Thyroid gland (tissue), 4 donors: Measurements from ENCODE around the gene CDKN1B. TPM values are rescaled to one million over a fixed set of nuclear protein-coding genes. Genes with fewer than 3 reads are reported as not detected.

ENCODE experiments used
- DNase-seq, 2 donors: peaks; one replicate each; pipeline ENCODE4 v3.0.0-alpha.2; 2019
- H3K27ac ChIP-seq, 3 donors: fragments of 200-600 bp; sonication (generic); 1 replicate in 2 of 3; 2 replicates in 1 of 3; pipeline ENCODE4 v1.5.1; 2016 to 2019; ENCODE audit warnings: mild to moderate bottlenecking in 1 of 3, moderate library complexity in 1 of 3
- H3K27me3 ChIP-seq: fragments of 200-600 bp; sonication (generic); one replicate; pipeline ENCODE4 v1.5.1; 2019
- H3K36me3 ChIP-seq, 2 donors: fragments of 200-600 bp; sonication (generic); one replicate each; pipeline ENCODE4 v1.5.1; 2016 to 2019
- H3K4me1 ChIP-seq, 2 donors: fragments of 200-600 bp; sonication (generic); one replicate each; pipeline ENCODE4 v1.5.1; 2017 to 2019
- H3K4me3 ChIP-seq, 3 donors: fragments of 200-600 bp; sonication (generic); replicated peaks in 1 of 3; 1 replicate in 2 of 3; 2 replicates in 1 of 3; pipeline ENCODE4 v1.5.1; 2016; ENCODE audit warnings: mild to moderate bottlenecking in 1 of 3
- H3K9me3 ChIP-seq: fragments of 200-600 bp; sonication (generic); one replicate; pipeline ENCODE4 v1.5.1; 2017
- POLR2A ChIP-seq, 2 donors: fragments of 450-650 bp; IDR thresholded peaks; one replicate each; pipeline ENCODE4 v1.6.1; 2017; ENCODE audit warnings: antibody characterized with exemption in 2 of 2, mild to moderate bottlenecking in 2 of 2, moderate library complexity in 1 of 2
- WGBS, 2 donors: methylation state at CpG; one replicate each; pipeline ENCODE4 v1.1.5; 2017; 5-methylcytosine and 5-hydroxymethylcytosine counted together
- intact Hi-C: fragments of 100-400 bp; cut with DNase I; formaldehyde crosslinking; loops from one replicate; pipeline ENCODE4 v1.15.1; 2023
- total RNA-seq, 4 donors: library from RNA; depleted of rRNA; stranded (reverse); fragments of >200 nt; gene quantifications; one replicate each; pipeline ENCODE4 v1.2.3, GENCODE V29; 2016
- TF ChIP-seq, protein P1 (sequence below), 6 experiments: fragments of 200-600 bp in 3 of 6; fragments of 450-650 bp in 3 of 6; sonication (generic) in 3 of 6; IDR thresholded peaks; one replicate each; pipeline ENCODE4 v1.5.1; 2016 to 2019; ENCODE audit warnings: antibody characterized with exemption in 6 of 6, mild to moderate bottlenecking in 2 of 6, inconsistent platforms in 1 of 6, moderate library complexity in 1 of 6

CDKN1B gene
- total RNA-seq, 4 donors from 2014 or later, result 52.3 to 77.3 (median 62.7) TPM

DNA sequence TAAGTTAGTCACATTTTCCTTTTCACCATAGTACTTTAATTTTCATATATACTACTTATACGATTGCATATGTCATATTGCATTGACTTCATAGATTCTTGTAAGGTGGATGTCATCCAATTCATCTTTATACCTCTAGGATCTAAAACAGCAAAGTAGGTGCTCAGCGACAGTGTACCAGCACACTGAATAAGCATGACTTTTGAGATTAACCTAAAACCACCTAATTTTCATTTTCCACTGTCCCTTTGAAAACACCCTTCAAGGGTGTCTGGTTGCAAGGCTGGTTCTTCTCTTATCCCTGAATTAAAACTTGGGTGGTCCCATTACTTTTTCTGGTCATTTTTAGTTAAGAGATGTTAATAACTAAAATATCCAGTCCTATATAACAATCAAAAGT is 25.6 kb upstream of the CDKN1B start:
- DNase-seq, result no peak
- Histone ChIP-seq H3K36me3 (no peaks in the 10 kb centered on the region), H3K9me3 (no peaks in the 10 kb centered on the region), H3K4me3 (no peak overlapping the region), H3K27ac (no peak overlapping the region), H3K4me1 (peaks cover 0 to 4% of the 10 kb centered on the region in 2 donors), H3K27me3 (no peaks in the 10 kb centered on the region)
- intact Hi-C loops, result no loop called here
- WGBS, 2 donors, result 90 to 94% methylated on average over 2 of the region's 2 CpGs
- TF ChIP-seq POLR2A (IDR thresholded peaks at IDR 0.05), result no peak
- TF ChIP-seq, protein P1, sequence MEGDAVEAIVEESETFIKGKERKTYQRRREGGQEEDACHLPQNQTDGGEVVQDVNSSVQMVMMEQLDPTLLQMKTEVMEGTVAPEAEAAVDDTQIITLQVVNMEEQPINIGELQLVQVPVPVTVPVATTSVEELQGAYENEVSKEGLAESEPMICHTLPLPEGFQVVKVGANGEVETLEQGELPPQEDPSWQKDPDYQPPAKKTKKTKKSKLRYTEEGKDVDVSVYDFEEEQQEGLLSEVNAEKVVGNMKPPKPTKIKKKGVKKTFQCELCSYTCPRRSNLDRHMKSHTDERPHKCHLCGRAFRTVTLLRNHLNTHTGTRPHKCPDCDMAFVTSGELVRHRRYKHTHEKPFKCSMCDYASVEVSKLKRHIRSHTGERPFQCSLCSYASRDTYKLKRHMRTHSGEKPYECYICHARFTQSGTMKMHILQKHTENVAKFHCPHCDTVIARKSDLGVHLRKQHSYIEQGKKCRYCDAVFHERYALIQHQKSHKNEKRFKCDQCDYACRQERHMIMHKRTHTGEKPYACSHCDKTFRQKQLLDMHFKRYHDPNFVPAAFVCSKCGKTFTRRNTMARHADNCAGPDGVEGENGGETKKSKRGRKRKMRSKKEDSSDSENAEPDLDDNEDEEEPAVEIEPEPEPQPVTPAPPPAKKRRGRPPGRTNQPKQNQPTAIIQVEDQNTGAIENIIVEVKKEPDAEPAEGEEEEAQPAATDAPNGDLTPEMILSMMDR (IDR thresholded peaks at IDR 0.05), result no peak

DNA sequence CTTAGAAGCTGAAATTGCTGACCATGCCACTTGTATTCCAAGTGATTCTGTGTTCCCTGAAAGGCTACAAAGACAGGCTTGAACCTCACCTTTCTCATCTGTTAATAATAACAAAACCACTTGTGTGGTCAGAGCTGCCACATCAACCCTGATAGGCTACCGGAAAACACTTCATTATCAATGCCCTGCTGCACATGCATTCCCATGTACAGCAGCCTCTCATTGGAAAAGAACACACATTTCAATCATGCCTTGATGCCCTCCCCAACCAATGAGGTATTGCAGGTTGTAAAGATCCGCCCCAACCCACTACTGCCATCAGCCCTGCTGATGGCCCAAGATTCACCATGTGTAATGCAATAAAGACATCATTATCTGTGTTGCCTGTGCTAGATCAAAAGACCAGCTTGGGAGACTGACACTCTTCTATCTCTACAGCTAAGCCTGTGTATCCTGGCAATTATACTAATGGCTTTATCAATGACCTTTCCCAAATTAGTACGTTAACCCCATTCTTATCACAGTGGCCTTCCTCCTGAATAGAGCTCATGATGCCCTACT is 24.0 kb upstream of the CDKN1B start:
- no peaks in the 10 kb centered on the region for H3K9me3 ChIP-seq
- no peaks in the 10 kb centered on the region for H3K27me3 ChIP-seq
- H3K27ac ChIP-seq, result no peak overlapping the region
- peaks cover 8 to 10% of the 10 kb centered on the region in 2 donors for H3K4me1 ChIP-seq
- WGBS, 2 donors, result 75 to 80% methylated on average over 3 of the region's 3 CpGs
- TF ChIP-seq, protein P1 (IDR thresholded peaks at IDR 0.05), result no peak
- TF ChIP-seq POLR2A (IDR thresholded peaks at IDR 0.05), result no peak
- intact Hi-C loops, result no loop called here
- no peak overlapping the region for H3K4me3 ChIP-seq
- H3K36me3 ChIP-seq, result no peaks in the 10 kb centered on the region
- no peak for DNase-seq

DNA sequence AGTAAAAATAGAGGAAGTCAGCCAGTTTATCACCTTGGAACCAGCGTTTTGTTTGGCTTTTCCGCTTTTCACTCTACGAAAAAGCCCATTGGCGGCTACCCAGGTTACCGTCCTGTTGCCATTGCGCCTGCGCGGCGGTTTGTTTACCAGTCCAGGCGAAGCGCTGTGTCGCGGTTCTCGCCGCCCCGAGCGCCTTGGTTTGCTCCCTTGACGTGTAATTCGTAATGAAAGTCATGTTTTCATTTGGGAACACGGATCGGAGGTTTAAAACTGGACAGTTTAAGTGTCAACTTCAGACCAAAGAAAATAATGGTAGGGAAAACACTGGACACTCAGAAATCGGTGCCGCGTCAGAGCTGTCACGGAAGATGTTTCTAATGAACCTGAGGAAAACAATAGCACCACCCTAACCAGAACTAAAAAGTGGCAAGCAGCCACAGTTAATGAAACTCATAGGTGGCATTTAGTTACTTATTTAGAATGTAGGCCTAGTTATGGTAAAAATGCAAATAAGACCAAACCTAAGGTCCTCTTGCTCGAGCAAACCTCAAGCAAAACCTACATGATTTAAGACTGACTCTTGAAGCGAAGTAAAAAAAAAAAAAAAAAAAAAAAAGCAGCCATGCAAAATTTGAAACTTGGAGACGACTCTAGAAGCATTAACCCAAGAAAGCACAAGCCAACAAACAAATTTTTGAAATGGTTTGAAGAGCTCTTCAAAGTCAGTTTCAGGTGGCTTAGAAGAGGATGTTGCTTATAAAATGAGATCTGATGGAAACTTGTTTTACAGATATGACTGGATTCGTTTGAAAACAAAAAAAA is 20.4 kb upstream of the CDKN1B start:
- 2 to 3% methylated on average over 29 of the region's 29 CpGs for WGBS, 2 donors
- H3K4me3 ChIP-seq, result peak overlapping the region in 2 of 3 donors; percentile 29 to 54
- H3K9me3 ChIP-seq, result no peaks in the 10 kb centered on the region
- no peaks in the 10 kb centered on the region for H3K36me3 ChIP-seq
- H3K27ac ChIP-seq, result peak overlapping the region; percentile 92 to 98 (median 96)
- intact Hi-C loops, result no loop called here
- peak; percentile 89 to 93 for DNase-seq
- no peaks in the 10 kb centered on the region for H3K27me3 ChIP-seq
- peak; percentile 72 to 84 for TF ChIP-seq POLR2A (IDR thresholded peaks at IDR 0.05)
- TF ChIP-seq, protein P1 (IDR thresholded peaks at IDR 0.05), result no peak
- H3K4me1 ChIP-seq, result peaks cover 8 to 12% of the 10 kb centered on the region in 2 donors

DNA sequence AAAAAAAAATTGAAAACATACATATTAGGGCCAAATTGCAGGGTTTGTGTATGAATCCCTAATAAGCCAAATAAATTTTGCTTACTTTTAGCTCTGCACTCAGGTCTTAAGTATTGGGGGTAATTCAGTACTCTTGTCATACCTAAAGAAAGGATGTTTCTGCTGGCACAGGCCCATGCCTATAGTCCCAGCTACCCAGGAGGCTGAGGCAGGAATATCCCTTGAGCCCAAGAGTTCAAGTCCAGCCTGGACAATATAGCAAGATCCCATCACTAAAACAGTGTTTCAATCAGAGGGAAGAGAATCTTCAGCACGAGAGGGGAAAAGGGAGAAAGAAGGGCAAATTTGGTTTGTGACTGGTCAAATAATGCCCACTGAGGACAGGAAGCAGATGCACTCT is 17.8 kb upstream of the CDKN1B start:
- no peak for DNase-seq
- no peak overlapping the region for H3K27ac ChIP-seq
- TF ChIP-seq, protein P1 (IDR thresholded peaks at IDR 0.05), result no peak
- no peak for TF ChIP-seq POLR2A (IDR thresholded peaks at IDR 0.05)
- intact Hi-C loops, result no loop called here
- H3K4me1 ChIP-seq, result peaks cover 11 to 15% of the 10 kb centered on the region in 2 donors
- H3K36me3 ChIP-seq, result no peaks in the 10 kb centered on the region
- no peak overlapping the region for H3K4me3 ChIP-seq
- H3K27me3 ChIP-seq, result no peaks in the 10 kb centered on the region
- WGBS, 2 donors, result 74 to 86% methylated on average over 1 of the region's 1 CpG
- no peaks in the 10 kb centered on the region for H3K9me3 ChIP-seq

DNA sequence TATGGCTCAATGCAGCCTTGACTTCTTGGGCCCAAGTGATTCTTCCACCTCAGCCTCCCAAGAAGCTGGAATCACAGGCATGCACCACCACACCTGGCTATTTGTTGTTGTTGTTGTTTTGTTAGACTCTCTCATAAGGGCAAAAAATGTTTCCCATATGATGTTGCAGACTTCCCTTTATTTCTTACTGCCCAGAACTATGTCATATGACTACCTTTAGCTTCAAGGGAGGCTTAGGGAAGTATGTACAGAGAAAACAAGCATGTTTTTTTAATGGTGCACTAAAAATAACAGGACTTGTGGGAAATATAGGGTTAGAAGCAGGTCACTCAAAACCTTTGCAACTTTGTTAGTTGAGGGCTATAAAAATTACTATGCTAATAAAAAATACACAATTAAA is 16.9 kb upstream of the CDKN1B start:
- intact Hi-C loops, result no loop called here
- Histone ChIP-seq H3K27me3 (no peaks in the 10 kb centered on the region), H3K36me3 (no peaks in the 10 kb centered on the region), H3K4me3 (no peak overlapping the region), H3K4me1 (peaks cover 13 to 15% of the 10 kb centered on the region in 2 donors), H3K9me3 (no peaks in the 10 kb centered on the region), H3K27ac (no peak overlapping the region)
- TF ChIP-seq, protein P1 (IDR thresholded peaks at IDR 0.05), result no peak
- no peak for TF ChIP-seq POLR2A (IDR thresholded peaks at IDR 0.05)
- no peak for DNase-seq
